GM23338 (cell line): Measurements from ENCODE around the gene PARVB. TPM values are rescaled to one million over a fixed set of nuclear protein-coding genes. Genes with fewer than 3 reads are reported as not detected.

Experiments
- ATAC-seq: fragments of 200-7000 bp; cut with Tn5 transposase; 3 replicates; pipeline ENCODE4 v1.9.1; 2020
- DNase-seq: peaks from one replicate; pipeline ENCODE4 v3.0.0-alpha.2; 2015; ENCODE audit warnings: low spot score
- H2AFZ ChIP-seq: fragments of 200-600 bp; sonication (generic); 2 replicates; pipeline ENCODE4 v1.8.0; 2016; ENCODE audit warnings: antibody characterized with exemption, mild to moderate bottlenecking, moderate library complexity
- H3F3A ChIP-seq: fragments of 200-600 bp; sonication (generic); replicated peaks from 2 replicates; pipeline ENCODE4 v1.8.0; 2017; ENCODE audit warnings: antibody characterized with exemption, mixed run types, low read depth
- H3K27ac ChIP-seq: fragments of 200-600 bp; sonication (generic); 2 replicates; pipeline ENCODE4 v1.6.1; 2016; ENCODE audit warnings: low read depth
- H3K27me3 ChIP-seq: fragments of 200-600 bp; sonication (generic); 2 replicates; pipeline ENCODE4 v1.8.0; 2016; ENCODE audit warnings: mild to moderate bottlenecking, mixed run types, moderate library complexity; ENCODE audit not compliant: insufficient read depth
- H3K36me3 ChIP-seq: fragments of 200-600 bp; sonication (generic); 2 replicates; pipeline ENCODE4 v1.8.0; 2016; ENCODE audit warnings: mild to moderate bottlenecking; ENCODE audit not compliant: insufficient read depth
- H3K4me1 ChIP-seq: fragments of 200-600 bp; sonication (generic); 2 replicates; pipeline ENCODE4 v1.8.0; 2016; ENCODE audit warnings: mild to moderate bottlenecking, moderate library complexity; ENCODE audit not compliant: insufficient read depth
- H3K4me2 ChIP-seq: fragments of 200-600 bp; sonication (generic); 2 replicates; pipeline ENCODE4 v1.7.1; 2017; ENCODE audit warnings: mixed run types
- H3K4me3 ChIP-seq: fragments of 200-600 bp; sonication (generic); 2 replicates; pipeline ENCODE4 v1.6.1; 2016; ENCODE audit warnings: mixed run types
- H3K79me2 ChIP-seq: fragments of 200-600 bp; sonication (generic); replicated peaks from 2 replicates; pipeline ENCODE4 v1.8.0; 2017; ENCODE audit warnings: mild to moderate bottlenecking; ENCODE audit not compliant: insufficient read depth
- H3K9me2 ChIP-seq: fragments of 200-600 bp; sonication (generic); 2 replicates; pipeline ENCODE4 v1.8.0; 2017; ENCODE audit not compliant: insufficient read depth
- H4K20me1 ChIP-seq: fragments of 200-600 bp; sonication (generic); replicated peaks from 2 replicates; pipeline ENCODE4 v1.8.0; 2017; ENCODE audit warnings: mild to moderate bottlenecking; ENCODE audit not compliant: insufficient read depth
- H3K27ac Mint-ChIP-seq: 2 replicates; pipeline ENCODE4 v1.8.0; 2020; ENCODE audit warnings: inconsistent platforms, mild to moderate bottlenecking, moderate library complexity, mixed read lengths
- H3K27me3 Mint-ChIP-seq: 3 replicates; pipeline ENCODE4 v1.8.0; 2022; ENCODE audit warnings: low read depth, mild to moderate bottlenecking, moderate library complexity, mixed read lengths, inconsistent platforms; ENCODE audit not compliant: insufficient read depth, poor library complexity
- H3K36me3 Mint-ChIP-seq: 3 replicates; pipeline ENCODE4 v1.8.0; 2021; ENCODE audit warnings: low read depth, mild to moderate bottlenecking, inconsistent platforms, moderate library complexity, mixed read lengths
- H3K4me1 Mint-ChIP-seq: 3 replicates; pipeline ENCODE4 v1.8.0; 2020; ENCODE audit warnings: mild to moderate bottlenecking, inconsistent platforms, mixed read lengths
- H3K4me3 Mint-ChIP-seq: 3 replicates; pipeline ENCODE4 v1.8.0; 2021; ENCODE audit warnings: moderate library complexity, mild to moderate bottlenecking, inconsistent platforms, mixed read lengths
- H3K9me3 Mint-ChIP-seq: 3 replicates; pipeline ENCODE4 v1.8.0; 2020; ENCODE audit warnings: moderate library complexity, mild to moderate bottlenecking, inconsistent platforms, mixed read lengths
- CREB1 ChIP-seq: fragments of 250-450 bp; sonication (Bioruptor Pico); IDR thresholded peaks from 2 replicates; pipeline ENCODE4 v1.5.0; 2020; ENCODE audit warnings: low read depth, mild to moderate bottlenecking, moderate library complexity
- CTCF ChIP-seq, 2 experiments: fragments of 200-600 bp in 1 of 2; sonication (generic) in 1 of 2; conservative IDR thresholded peaks; 2 replicates each; pipeline versions ENCODE4 v1.5.1 to v1.6.1; 2016 to 2017; ENCODE audit warnings: antibody characterized with exemption in 2 of 2, low read depth in 2 of 2, mild to moderate bottlenecking in 2 of 2, moderate library complexity in 1 of 2
- ETS1 ChIP-seq: IDR thresholded peaks from 2 replicates; pipeline ENCODE4 v1.6.1; 2016; ENCODE audit warnings: antibody characterized with exemption
- EZH2phosphoT487 ChIP-seq: fragments of 200-600 bp; sonication (generic); IDR thresholded peaks from one replicate; pipeline ENCODE4 v1.8.1; 2018; ENCODE audit warnings: antibody characterized with exemption; ENCODE audit not compliant: unreplicated experiment
- JUNB ChIP-seq: IDR thresholded peaks from one replicate; pipeline ENCODE4 v1.6.1; 2016; ENCODE audit warnings: antibody characterized with exemption; ENCODE audit not compliant: unreplicated experiment
- NANOG ChIP-seq: IDR thresholded peaks from 2 replicates; pipeline ENCODE4 v1.6.1; 2016; ENCODE audit warnings: antibody characterized with exemption, borderline replicate concordance
- REST ChIP-seq: IDR thresholded peaks from one replicate; pipeline ENCODE4 v1.6.1; 2018; ENCODE audit warnings: antibody characterized with exemption; ENCODE audit not compliant: unreplicated experiment
- ZNF331 ChIP-seq: fragments of 250-450 bp; sonication (Bioruptor Pico); IDR thresholded peaks from 2 replicates; pipeline ENCODE4 v1.5.0; 2020; ENCODE audit warnings: low read depth, mild to moderate bottlenecking, moderate library complexity
- polyA plus RNA-seq: library from polyadenylated mRNA; unstranded; fragments of >200 nt; fragmentation: Nextera tagmentation; extraction: Ambion mirVana; gene quantifications from 2 replicates; pipeline ENCODE4 v1.2.1, GENCODE V29; 2016
- total RNA-seq: library from RNA; depleted of rRNA; stranded (reverse); fragments of >200 nt; shearing (Covaris generic); gene quantifications from 2 replicates; pipeline ENCODE4 v1.2.3, GENCODE V29; 2014

Gene PARVB
- total and polyA plus RNA-seq, 2 experiments from 2014 or later, result 4.3 to 7.7 TPM

- Histone ChIP-seq H3K36me3 (no peaks in the 10 kb centered on the region), H4K20me1 (no peaks in the 10 kb centered on the region), H3K27ac (0 out of 2 replicates have a peak within 1 kb of the TSS, but pooled peaks have one; percentile 80), H3K9me2 (no peaks in the 10 kb centered on the region), H3F3A (no peaks in the 10 kb centered on the region), H3K27me3 (no peaks in the 10 kb centered on the region), H3K4me2 (no peak within 1 kb of the TSS), H2AFZ (peak within 1 kb of the TSS; percentile 81), H3K4me1 (0 out of 2 replicates have a peak, but pooled peaks cover 4% of the 10 kb centered on the region), H3K4me3 (no peak within 1 kb of the TSS), H3K79me2 (no peaks in the 10 kb centered on the region)
- TF ChIP-seq CREB1 (CRISPR knock-in tag) (peak; percentile 85), CTCF (conservative IDR thresholded peaks at IDR 0.05; ENCODE audit: low read depth in 2 of 2) (no peak), REST (no peak), ETS1 (no peak), JUNB (no peak), EZH2phosphoT487 (no peak), NANOG (no peak), ZNF331 (no peak)
- Mint-ChIP-seq H3K4me3 (no peak within 1 kb of the TSS), H3K9me3 (no peaks in the 10 kb centered on the region), H3K27ac (no peak within 1 kb of the TSS), H3K4me1 (peaks cover 20% of the 10 kb centered on the region), H3K27me3 (peaks cover 4% of the 10 kb centered on the region), H3K36me3 (no peaks in the 10 kb centered on the region; the same call in 2 of the 3 replicates)
- ATAC-seq, result peak; percentile 77
- peak; percentile 70 for DNase-seq
These were observed 156.6 kb downstream of the PARVB start, which contains the start of gene PARVG for GRCh38 chr22:44180706-44181032. TSS of gene PARVG (plus strand) at chr22:44180925. CDS start at chr22:44183330, 2,405 bp downstream.
